ENCODE results near the gene BMPR1B. TPM values are rescaled to one million over a fixed set of nuclear protein-coding genes. Genes with fewer than 3 reads are reported as not detected.
"Not testable (repeated sequence)": the region's sequence is repeated elsewhere in the genome, so short reads cannot be mapped to it uniquely, and the experiment has no call there.

The BMPR1B gene
- total RNA-seq, 1 donor from 2014 or later = 5.3 TPM

DNA sequence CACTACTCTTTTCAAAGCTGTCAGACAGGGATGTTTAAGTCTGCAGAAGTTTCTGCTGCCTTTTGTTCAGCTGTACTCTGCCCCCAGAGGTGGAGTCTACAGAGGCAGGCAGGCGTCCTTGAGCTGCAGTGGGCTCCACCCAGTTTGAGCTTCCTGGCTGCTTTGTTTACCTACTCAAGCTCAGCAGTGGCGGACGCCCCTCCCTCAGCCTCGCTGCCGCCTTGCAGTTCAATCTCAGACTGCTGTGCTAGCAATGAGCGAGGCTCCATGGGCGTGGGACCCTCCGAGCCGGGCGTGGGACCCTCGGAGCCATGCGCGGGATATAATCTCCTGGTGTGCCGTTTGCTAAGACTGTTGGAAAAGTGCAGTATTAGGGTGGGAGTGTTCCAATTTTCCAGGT, 381.7 kb downstream of the BMPR1B start:
- not testable (repeated sequence) for DNase-seq (ENCODE audit: low spot score)

DNA sequence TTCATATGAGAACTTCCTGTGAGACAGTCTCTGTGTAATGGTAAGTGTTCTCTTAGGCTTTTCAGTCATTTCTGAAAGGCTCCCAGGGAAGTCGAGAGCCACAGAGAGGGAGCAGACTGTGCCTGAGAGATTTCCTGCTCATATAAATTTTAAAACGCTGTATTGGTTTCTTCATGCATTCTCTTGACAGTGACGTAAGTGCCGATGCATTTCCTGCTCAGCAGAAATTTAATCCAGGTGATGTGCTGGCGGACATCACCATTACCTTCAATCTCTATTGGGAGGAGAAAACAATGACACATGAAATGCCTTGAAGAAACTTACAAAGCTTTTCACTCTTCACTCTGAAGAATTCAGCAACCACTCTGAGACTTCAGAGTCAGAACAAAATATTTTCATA, 383.6 kb downstream of the BMPR1B start:
- DNase-seq (ENCODE audit: low spot score) = no peak

GRCh38 chr4:95142932-95143331, 385.2 kb downstream of the BMPR1B start:
- no peak for DNase-seq (ENCODE audit: low spot score)

GRCh38 chr4:95151255-95151654, 393.5 kb downstream of the BMPR1B start:
- DNase-seq (ENCODE audit: low spot score) = no peak

DNA sequence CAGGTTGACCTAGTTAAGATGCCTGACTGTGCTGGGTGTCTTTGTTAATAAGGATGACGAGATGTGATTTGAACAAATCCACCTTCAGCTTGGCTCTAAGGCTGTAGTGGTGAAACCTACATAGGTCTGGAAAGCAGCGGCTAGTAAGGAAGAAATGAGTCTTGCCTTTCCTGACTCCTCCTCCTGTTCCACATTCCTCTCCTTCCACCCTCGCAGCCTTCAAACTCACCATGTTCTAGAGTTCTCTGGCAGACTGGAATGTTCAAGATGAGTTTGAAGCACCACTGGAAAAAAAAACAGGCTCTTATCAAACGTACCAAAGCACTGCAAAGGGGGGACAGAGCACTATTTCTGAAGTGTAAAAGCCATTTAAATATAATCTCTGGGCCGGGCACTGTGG, 395.4 kb downstream of the BMPR1B start:
- DNase-seq (ENCODE audit: low spot score) = no peak

DNA sequence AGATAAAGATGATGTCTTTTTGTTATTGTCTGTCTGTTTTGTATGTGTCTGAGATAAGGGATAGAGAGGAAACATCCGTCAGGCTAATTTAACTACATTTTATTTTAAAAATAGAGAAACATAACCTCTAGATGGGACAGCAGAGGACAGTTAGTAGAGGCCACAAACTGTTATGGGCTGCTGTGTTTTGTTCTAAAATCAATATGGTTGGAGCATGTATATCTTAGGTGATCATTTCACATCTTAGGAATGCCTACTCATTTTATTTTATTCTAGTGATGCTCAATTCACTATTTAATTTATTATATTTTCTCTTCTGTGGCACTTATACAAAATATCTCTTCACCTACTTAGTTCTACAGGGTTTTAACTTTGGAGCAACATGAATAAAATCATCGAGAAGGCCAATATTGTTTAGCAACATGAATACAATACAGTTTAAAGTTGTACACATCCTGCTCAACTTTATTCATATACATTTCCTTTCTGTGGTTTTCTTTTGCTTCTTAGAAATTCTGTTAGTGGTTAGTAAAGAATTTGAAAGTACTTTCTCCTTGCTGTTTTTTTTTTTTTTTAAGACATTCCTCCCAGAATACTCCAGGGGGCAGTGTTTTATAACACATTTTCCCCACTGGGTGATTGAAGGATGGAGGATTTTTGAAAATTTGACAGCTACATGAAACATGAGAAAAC, 398.1 kb downstream of the BMPR1B start:
- no peak for DNase-seq (ENCODE audit: low spot score)

- no peak for DNase-seq (ENCODE audit: low spot score)
Observed at GRCh38 chr4:95156452-95156765, 398.7 kb downstream of the BMPR1B start.

DNA sequence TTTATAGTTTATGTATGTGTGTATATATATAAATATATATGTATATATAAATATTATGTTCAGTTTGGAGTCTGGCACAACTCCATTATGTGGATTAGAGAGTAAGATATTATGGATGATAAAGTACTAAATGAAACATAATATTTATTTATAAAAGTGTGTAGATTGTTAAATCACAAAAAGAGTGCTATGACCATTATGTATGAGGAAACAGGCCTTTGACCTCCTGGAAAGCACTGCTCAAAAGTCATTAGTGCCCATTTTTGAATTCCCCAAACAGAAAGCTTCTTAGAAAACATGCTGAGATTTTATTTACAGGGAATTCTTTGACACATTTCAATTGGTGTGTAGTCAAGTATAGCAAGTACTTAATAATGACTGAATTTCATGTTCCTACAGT, 399.8 kb downstream of the BMPR1B start:
- no peak for DNase-seq (ENCODE audit: low spot score)

- no peak for DNase-seq (ENCODE audit: low spot score)
Observed at GRCh38 chr4:95158045-95158444, 400.3 kb downstream of the BMPR1B start.

DNA sequence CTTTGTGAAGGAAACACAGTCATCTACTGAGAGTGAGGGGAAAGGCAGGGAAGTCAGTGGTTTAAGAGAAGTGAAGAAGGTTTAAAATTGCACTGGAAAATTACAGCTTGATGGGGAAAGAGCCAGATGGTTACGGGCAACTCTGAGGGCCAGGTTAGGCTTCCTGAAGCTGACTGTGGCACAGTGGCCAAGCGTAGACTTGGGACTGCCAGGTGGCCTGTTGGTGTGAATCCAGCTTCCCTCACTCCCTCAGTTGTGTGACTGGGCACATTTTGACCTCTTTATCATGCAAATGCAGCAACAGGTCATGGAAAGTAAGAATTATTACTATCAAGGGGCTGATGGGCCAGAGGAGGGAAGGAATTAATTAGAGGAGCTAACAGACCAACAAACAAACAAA, 400.9 kb downstream of the BMPR1B start:
- no peak for DNase-seq (ENCODE audit: low spot score)

GRCh38 chr4:95159384-95159783, 401.6 kb downstream of the BMPR1B start:
- DNase-seq (ENCODE audit: low spot score) = no peak

DNA sequence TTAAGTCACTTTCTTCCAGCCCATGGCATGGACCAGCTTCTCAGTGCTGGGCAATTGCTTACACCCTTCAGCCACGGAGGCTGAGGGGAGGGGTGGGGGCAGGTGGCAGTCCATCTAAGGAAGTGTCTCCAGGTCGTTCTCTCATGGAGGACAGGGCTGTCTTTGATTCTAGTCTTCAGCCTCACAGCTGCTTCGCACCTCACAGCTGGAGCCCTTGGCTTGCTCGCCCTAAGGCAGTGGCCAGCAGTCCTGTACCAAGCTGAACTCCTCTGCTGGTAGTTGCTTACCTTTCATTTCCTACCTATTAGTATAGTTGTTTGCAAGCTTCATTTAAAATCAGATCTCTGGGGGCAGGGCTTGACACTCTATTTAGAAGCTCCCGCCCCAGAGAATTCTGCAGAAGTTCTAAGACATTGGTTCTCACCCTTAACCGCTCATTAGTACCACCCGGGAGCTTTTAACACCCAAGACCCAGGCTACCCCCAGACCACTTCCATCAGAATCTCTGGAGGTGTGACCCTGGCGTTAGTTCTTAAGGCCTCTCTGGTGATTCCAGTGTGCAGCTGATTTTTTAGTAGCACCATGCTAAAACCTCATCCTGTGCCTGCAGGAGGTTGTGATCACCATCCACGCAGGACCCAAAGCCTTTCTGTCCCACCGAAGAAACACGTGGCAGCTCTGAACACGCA, 404.2 kb downstream of the BMPR1B start:
- DNase-seq (ENCODE audit: low spot score) = no peak

DNA sequence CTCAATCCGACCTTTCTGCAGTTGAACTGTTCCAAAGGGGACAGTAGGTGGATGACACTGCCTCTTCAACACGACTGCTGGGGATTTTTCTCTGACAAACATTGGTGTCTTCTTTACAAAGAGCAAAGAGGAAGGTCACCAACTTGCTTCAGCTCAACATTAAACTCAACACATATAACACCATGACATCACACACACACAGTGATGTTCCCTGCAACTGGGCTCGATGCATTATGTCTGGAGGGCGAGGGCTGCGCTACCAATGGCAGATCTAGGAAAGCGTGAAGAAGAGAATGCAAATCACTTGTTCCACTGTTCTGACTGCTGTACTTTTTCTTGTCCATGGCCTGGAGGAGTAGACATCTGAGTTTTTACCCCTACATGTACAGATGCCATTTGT, 405.1 kb downstream of the BMPR1B start:
- DNase-seq (ENCODE audit: low spot score) = no peak

- DNase-seq (ENCODE audit: low spot score) = peak; percentile 52
Observed at GRCh38 chr4:95165926-95166524, 408.3 kb downstream of the BMPR1B start.

GRCh38 chr4:95167805-95168204, 410.1 kb downstream of the BMPR1B start:
- DNase-seq (ENCODE audit: low spot score) = no peak

- no peak for DNase-seq (ENCODE audit: low spot score)
Observed at GRCh38 chr4:95170176-95170575, 412.4 kb downstream of the BMPR1B start.

DNA sequence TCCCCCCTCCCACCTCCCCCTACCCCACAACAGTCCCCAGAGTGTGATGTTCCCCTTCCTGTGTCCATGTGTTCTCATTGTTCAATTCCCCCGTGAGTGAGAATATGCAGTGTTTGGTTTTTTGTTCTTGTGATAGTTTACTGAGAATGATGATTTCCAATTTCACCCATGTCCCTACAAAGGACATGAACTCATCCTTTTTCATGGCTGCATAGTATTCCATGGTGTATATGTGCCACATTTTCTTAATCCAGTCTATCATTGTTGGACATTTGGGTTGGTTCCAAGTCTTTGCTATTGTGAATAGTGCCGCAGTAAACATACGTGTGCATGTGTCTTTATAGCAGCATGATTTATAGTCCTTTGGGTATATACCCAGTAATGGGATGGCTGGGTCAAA, 413.6 kb downstream of the BMPR1B start:
- not testable (repeated sequence) for DNase-seq (ENCODE audit: low spot score)

- no peak for DNase-seq (ENCODE audit: low spot score)
Observed at GRCh38 chr4:95178938-95179337, 421.2 kb downstream of the BMPR1B start.

DNA sequence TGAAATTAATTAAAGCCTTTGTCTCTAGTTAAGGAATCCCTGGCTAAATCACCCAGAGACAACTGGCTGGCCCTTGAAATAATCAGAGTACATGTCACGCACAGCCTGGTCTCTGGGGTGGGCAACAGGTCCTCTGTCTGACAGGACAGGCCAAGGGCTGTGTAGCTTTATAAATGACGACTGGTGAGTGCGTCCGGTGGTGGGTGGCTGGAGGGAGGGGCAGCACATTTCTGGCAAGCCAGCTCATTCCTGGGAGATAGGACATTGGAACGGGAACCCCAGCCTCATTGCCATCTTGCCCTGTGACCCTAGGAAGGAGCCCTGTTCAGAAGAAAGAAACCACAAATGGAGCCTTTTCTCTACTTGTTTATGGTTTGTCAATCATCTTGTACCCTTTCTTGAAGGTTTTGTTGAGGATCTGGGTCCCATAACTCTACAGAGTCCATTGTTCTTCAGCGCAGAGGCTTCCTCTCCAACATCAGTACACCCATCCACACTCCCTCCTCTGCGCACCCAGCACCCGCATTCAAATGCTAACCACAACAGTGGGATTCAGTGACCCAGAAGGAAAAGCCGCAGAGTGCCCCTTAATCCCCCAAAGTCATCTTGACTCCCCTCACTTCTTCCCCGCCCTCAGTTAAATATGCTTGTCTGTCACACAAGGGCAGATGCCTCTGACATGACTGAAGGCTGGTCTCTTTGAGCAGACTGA, 422.9 kb downstream of the BMPR1B start:
- no peak for DNase-seq (ENCODE audit: low spot score)

DNA sequence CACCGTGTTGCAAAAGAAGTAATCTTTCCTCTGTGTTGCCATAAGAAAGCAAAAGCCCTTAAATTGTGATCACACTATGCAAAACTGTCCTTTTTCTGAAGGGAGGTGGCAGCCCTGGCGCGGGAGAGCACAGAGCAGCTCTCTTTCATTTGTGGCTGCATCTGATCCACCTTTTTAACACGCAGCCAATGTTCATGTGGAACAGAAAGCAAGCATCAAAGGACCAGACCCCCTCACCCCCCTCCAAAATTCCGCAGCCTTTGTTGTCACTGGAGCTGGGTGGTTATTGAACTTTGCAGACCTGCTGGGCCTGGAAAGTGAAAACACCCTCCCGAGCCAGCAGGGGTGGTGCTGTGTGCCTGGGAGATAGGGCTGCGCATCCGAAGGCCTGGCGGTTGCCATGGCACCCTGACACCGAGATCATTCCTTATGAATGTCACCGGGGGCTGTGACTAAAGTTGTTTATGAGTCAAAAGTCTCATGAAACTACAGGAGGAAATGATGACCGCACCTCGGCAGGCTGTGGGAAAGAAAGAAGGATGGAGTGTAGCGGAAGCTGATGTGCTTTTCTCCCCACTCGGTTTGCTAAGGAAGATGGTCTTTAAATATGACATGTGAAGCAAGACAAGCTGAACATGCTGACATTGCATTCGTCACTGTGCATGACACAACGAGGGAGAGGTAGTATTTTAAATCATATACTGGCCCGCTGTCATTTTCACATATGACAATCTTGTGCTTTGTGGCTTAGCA, 423.7 kb downstream of the BMPR1B start:
- DNase-seq (ENCODE audit: low spot score) = no peak

- DNase-seq (ENCODE audit: low spot score) = no peak
Observed at GRCh38 chr4:95181996-95182306, 424.2 kb downstream of the BMPR1B start.
